ENCODE results near the gene STPG4.

Gene STPG4

GRCh38 chr2:47054036-47054555 lies 101.0 kb downstream of the STPG4 start:
- no peak for DNase-seq (ENCODE audit: low read depth)

- DNase-seq (ENCODE audit: low read depth), result no peak
Measured at GRCh38 chr2:47052847-47053246, 102.3 kb downstream of the STPG4 start.

GRCh38 chr2:47051562-47051961 lies 103.5 kb downstream of the STPG4 start:
- DNase-seq (ENCODE audit: low read depth), result no peak

- no peak for DNase-seq (ENCODE audit: low read depth)
Measured at GRCh38 chr2:47050762-47051161, 104.3 kb downstream of the STPG4 start.

- no peak for DNase-seq (ENCODE audit: low read depth)
Measured at GRCh38 chr2:47050021-47050760, 104.9 kb downstream of the STPG4 start.

GRCh38 chr2:47049502-47049901 lies 105.6 kb downstream of the STPG4 start:
- no peak for DNase-seq (ENCODE audit: low read depth)

- no peak for DNase-seq (ENCODE audit: low read depth)
Measured at GRCh38 chr2:47048801-47049480, 106.2 kb downstream of the STPG4 start.

- DNase-seq (ENCODE audit: low read depth), result no peak
Measured at GRCh38 chr2:47046271-47046670, 108.8 kb downstream of the STPG4 start.

GRCh38 chr2:47043891-47044239 lies 111.2 kb downstream of the STPG4 start:
- no peak for DNase-seq (ENCODE audit: low read depth)

GRCh38 chr2:47043142-47043890 lies 111.8 kb downstream of the STPG4 start:
- DNase-seq (ENCODE audit: low read depth), result no peak

- no peak for DNase-seq (ENCODE audit: low read depth)
Measured at GRCh38 chr2:47041891-47042684, 113.0 kb downstream of the STPG4 start.

- no peak for DNase-seq (ENCODE audit: low read depth)
Measured at GRCh38 chr2:47041063-47041462, 114.0 kb downstream of the STPG4 start.

GRCh38 chr2:47040651-47041050 lies 114.5 kb downstream of the STPG4 start:
- DNase-seq (ENCODE audit: low read depth), result no peak

- no peak for DNase-seq (ENCODE audit: low read depth)
Measured at GRCh38 chr2:47039913-47040562, 115.1 kb downstream of the STPG4 start.

GRCh38 chr2:47039489-47039870 lies 115.6 kb downstream of the STPG4 start:
- no peak for DNase-seq (ENCODE audit: low read depth)

- DNase-seq (ENCODE audit: low read depth), result no peak
Measured at GRCh38 chr2:47038656-47039488, 116.2 kb downstream of the STPG4 start.

- no peak for DNase-seq (ENCODE audit: low read depth)
Measured at GRCh38 chr2:47037678-47038077, 117.4 kb downstream of the STPG4 start.
